GM21528 (cell line): Measurements from ENCODE around the gene PRR19.

Experiments used
- ATAC-seq: cut with Tn5 transposase; IDR thresholded peaks from one replicate; pipeline ENCODE4 v1.9.1; 2021; ENCODE audit warnings: mild to moderate bottlenecking, moderate library complexity; ENCODE audit not compliant: unreplicated experiment, low FRiP score

PRR19 gene

GRCh38 chr19:42270346-42271044, 31.4 kb upstream of the PRR19 start:
- no peak for ATAC-seq

- ATAC-seq = no peak
These were observed 30.9 kb upstream of the PRR19 start for GRCh38 chr19:42271045-42271419.

- ATAC-seq = no peak
These were observed 29.9 kb upstream of the PRR19 start for GRCh38 chr19:42271861-42272534.

GRCh38 chr19:42272535-42272897, 29.4 kb upstream of the PRR19 start:
- ATAC-seq = no peak

GRCh38 chr19:42272989-42273406, 28.9 kb upstream of the PRR19 start:
- no peak for ATAC-seq

GRCh38 chr19:42273407-42274064, 28.4 kb upstream of the PRR19 start:
- no peak for ATAC-seq

- ATAC-seq = no peak
These were observed 27.8 kb upstream of the PRR19 start for GRCh38 chr19:42274065-42274682.

- ATAC-seq = no peak
These were observed 26.8 kb upstream of the PRR19 start for GRCh38 chr19:42275103-42275502.

GRCh38 chr19:42275517-42275916, 26.4 kb upstream of the PRR19 start:
- ATAC-seq = no peak

- ATAC-seq = no peak
These were observed 25.6 kb upstream of the PRR19 start for GRCh38 chr19:42276284-42276683.

- no peak for ATAC-seq
These were observed 25.1 kb upstream of the PRR19 start for GRCh38 chr19:42276821-42277220.

- ATAC-seq = no peak
These were observed 24.0 kb upstream of the PRR19 start for GRCh38 chr19:42277821-42278451.

- ATAC-seq = no peak
These were observed 23.3 kb upstream of the PRR19 start for GRCh38 chr19:42278452-42279154.

GRCh38 chr19:42279155-42279901, 22.6 kb upstream of the PRR19 start:
- no peak for ATAC-seq

- ATAC-seq = no peak
These were observed 21.8 kb upstream of the PRR19 start for GRCh38 chr19:42279902-42280814.

GRCh38 chr19:42280815-42281145, 21.2 kb upstream of the PRR19 start:
- no peak for ATAC-seq

GRCh38 chr19:42281146-42281826, 20.6 kb upstream of the PRR19 start:
- ATAC-seq = no peak
